ENCODE results near the gene TAF4B.

DNA sequence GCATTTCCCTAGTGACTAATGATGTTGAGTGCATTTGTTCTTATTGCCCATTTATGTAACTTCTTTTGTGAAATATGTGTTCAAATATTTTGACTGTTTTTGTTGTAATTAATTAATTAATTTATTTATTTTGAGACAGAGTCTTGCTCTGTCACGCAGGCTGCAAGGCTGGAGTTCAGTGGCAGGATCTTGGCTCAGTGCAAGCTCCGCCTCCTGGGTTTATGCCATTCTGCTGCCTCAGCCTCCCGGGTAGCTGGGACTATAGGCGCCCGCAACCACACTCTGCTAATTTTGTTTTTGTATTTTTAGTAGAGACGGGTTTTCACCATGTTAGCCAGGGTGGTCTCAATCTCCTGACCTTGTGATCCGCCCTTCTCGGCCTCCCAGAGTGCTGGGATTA, 71.9 kb downstream of the TAF4B start:
- no peak for TF ChIP-seq CHD1 (IDR thresholded peaks at IDR 0.05; ENCODE audit: low read depth, low read length)
- no peak for TF ChIP-seq BCL11A (IDR thresholded peaks at IDR 0.05; ENCODE audit: low read depth in 2 of 2, low read length in 2 of 2)
- no peak for TF ChIP-seq SP1 (IDR thresholded peaks at IDR 0.05; ENCODE audit: low read depth, low read length)
- TF ChIP-seq ZNF274 (IDR thresholded peaks at IDR 0.05; ENCODE audit: borderline replicate concordance, extremely low read depth, low read length), result no peak
- TF ChIP-seq BRCA1 (IDR thresholded peaks at IDR 0.05; ENCODE audit: low read depth, low read length), result no peak
- no peak for TF ChIP-seq EP300 (IDR thresholded peaks at IDR 0.05; ENCODE audit: borderline replicate concordance in 1 of 2, low read depth in 2 of 2, low read length in 2 of 2)
- TF ChIP-seq, protein P1, sequence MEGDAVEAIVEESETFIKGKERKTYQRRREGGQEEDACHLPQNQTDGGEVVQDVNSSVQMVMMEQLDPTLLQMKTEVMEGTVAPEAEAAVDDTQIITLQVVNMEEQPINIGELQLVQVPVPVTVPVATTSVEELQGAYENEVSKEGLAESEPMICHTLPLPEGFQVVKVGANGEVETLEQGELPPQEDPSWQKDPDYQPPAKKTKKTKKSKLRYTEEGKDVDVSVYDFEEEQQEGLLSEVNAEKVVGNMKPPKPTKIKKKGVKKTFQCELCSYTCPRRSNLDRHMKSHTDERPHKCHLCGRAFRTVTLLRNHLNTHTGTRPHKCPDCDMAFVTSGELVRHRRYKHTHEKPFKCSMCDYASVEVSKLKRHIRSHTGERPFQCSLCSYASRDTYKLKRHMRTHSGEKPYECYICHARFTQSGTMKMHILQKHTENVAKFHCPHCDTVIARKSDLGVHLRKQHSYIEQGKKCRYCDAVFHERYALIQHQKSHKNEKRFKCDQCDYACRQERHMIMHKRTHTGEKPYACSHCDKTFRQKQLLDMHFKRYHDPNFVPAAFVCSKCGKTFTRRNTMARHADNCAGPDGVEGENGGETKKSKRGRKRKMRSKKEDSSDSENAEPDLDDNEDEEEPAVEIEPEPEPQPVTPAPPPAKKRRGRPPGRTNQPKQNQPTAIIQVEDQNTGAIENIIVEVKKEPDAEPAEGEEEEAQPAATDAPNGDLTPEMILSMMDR (IDR thresholded peaks at IDR 0.05; ENCODE audit: control extremely low read depth in 1 of 3, insufficient read depth in 1 of 3, low read depth in 1 of 3, low read length in 3 of 3), result no peak
- TF ChIP-seq MAFK (IDR thresholded peaks at IDR 0.05; ENCODE audit: low read depth, low read length), result no peak
- no peak for TF ChIP-seq EZH2 (IDR thresholded peaks at IDR 0.05; ENCODE audit: low read depth, low read length, severe bottlenecking)
- TF ChIP-seq RAD21 (IDR thresholded peaks at IDR 0.05 in 1 of 2, conservative IDR thresholded peaks at IDR 0.05 in 1 of 2; ENCODE audit: low read depth in 2 of 2, low read length in 2 of 2), result no peak
- TF ChIP-seq POLR2A (IDR thresholded peaks at IDR 0.05; ENCODE audit: control extremely low read depth in 1 of 2, low read depth in 2 of 2, low read length in 2 of 2), result no peak
- TF ChIP-seq GTF2F1 (IDR thresholded peaks at IDR 0.05; ENCODE audit: borderline replicate concordance, low read depth, low read length), result no peak
